NOMO-1 (cell line): ENCODE data around the gene IGF1R.
"Not testable (repeated sequence)": the region's sequence is repeated elsewhere in the genome, so short reads cannot be mapped to it uniquely, and the experiment has no call there.

ENCODE experiments used
- DNase-seq, 2 experiments: peaks; one replicate each; lab custom pipeline; 2025; ENCODE audit not compliant: unreplicated experiment in 2 of 2; lab: John Stamatoyannopoulos, UW

The IGF1R gene

GRCh38 chr15:98647774-98648653 lies at the start of gene IGF1R:
Gene IGF1R (plus strand): TSS chr15:98648539. CDS start chr15:98649582, 1,043 bp downstream.
- DNase-seq: peak; percentile 77 to 92

- no peak for DNase-seq
Measured at GRCh38 chr15:98599909-98600691, 48.2 kb upstream of the IGF1R start.

- no peak for DNase-seq
Measured at GRCh38 chr15:98604983-98605382, 43.4 kb upstream of the IGF1R start.

GRCh38 chr15:98609144-98609852 lies 39.0 kb upstream of the IGF1R start:
- no peak for DNase-seq

- no peak for DNase-seq
Measured at GRCh38 chr15:98610991-98611390, 37.3 kb upstream of the IGF1R start.

- DNase-seq: no peak
Measured at GRCh38 chr15:98611808-98612207, 36.5 kb upstream of the IGF1R start.

GRCh38 chr15:98612490-98613110 lies 35.7 kb upstream of the IGF1R start:
- DNase-seq: no peak

GRCh38 chr15:98614681-98615080 lies 33.7 kb upstream of the IGF1R start:
- no peak for DNase-seq

- DNase-seq: no peak
Measured at GRCh38 chr15:98616397-98616796, 31.9 kb upstream of the IGF1R start.

GRCh38 chr15:98617328-98617980 lies 30.9 kb upstream of the IGF1R start:
- DNase-seq: no peak

GRCh38 chr15:98618576-98618975 lies 29.8 kb upstream of the IGF1R start:
- DNase-seq: not testable (repeated sequence)

GRCh38 chr15:98620020-98620419 lies 28.3 kb upstream of the IGF1R start:
- no peak for DNase-seq

GRCh38 chr15:98621021-98621420 lies 27.3 kb upstream of the IGF1R start:
- no peak for DNase-seq

GRCh38 chr15:98625614-98626013 lies 22.7 kb upstream of the IGF1R start:
- no peak for DNase-seq

- no peak for DNase-seq
Measured at GRCh38 chr15:98626153-98626552, 22.2 kb upstream of the IGF1R start.

- DNase-seq: no peak
Measured at GRCh38 chr15:98628216-98628615, 20.1 kb upstream of the IGF1R start.

GRCh38 chr15:98635848-98636247 lies 12.5 kb upstream of the IGF1R start:
- no peak for DNase-seq

GRCh38 chr15:98643115-98643514 lies 5.2 kb upstream of the IGF1R start:
- DNase-seq: no peak

- DNase-seq: no peak
Measured at GRCh38 chr15:98646546-98647025, 1.8 kb upstream of the IGF1R start.
